ENCODE results near the gene STRN4. TPM values are rescaled to one million over a fixed set of nuclear protein-coding genes. Genes with fewer than 3 reads are reported as not detected.
"Not testable (repeated sequence)": the region's sequence is repeated elsewhere in the genome, so short reads cannot be mapped to it uniquely, and the experiment has no call there.

STRN4 gene
- total RNA-seq, 4 donors from 2014 or later, result 60.1 to 86.4 (median 69.7) TPM

GRCh38 chr19:46772170-46773017, 26.1 kb upstream of the STRN4 start:
- 70 to 84% methylated on average over 11 of the region's 12 CpGs for WGBS, 2 donors
- H3K27me3 ChIP-seq, result no peaks in the 10 kb centered on the region
- H3K4me1 ChIP-seq, result peaks cover 0 to 29% (median 0%) of the 10 kb centered on the region in 3 donors
- intact Hi-C loops (cut with DNase I), result no loop called here
- H3K9me3 ChIP-seq, result no peaks in the 10 kb centered on the region
- no peak for DNase-seq
- no peak overlapping the region for H3K27ac ChIP-seq
- no peak for TF ChIP-seq POLR2A (IDR thresholded peaks at IDR 0.05)
- TF ChIP-seq, protein P1, sequence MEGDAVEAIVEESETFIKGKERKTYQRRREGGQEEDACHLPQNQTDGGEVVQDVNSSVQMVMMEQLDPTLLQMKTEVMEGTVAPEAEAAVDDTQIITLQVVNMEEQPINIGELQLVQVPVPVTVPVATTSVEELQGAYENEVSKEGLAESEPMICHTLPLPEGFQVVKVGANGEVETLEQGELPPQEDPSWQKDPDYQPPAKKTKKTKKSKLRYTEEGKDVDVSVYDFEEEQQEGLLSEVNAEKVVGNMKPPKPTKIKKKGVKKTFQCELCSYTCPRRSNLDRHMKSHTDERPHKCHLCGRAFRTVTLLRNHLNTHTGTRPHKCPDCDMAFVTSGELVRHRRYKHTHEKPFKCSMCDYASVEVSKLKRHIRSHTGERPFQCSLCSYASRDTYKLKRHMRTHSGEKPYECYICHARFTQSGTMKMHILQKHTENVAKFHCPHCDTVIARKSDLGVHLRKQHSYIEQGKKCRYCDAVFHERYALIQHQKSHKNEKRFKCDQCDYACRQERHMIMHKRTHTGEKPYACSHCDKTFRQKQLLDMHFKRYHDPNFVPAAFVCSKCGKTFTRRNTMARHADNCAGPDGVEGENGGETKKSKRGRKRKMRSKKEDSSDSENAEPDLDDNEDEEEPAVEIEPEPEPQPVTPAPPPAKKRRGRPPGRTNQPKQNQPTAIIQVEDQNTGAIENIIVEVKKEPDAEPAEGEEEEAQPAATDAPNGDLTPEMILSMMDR (IDR thresholded peaks at IDR 0.05), result no peak
- H3K4me3 ChIP-seq, result no peak overlapping the region
- H3K36me3 ChIP-seq, result peaks cover 22 to 44% (median 32%) of the 10 kb centered on the region in 3 donors

- 47 to 74% methylated on average over 4 of the region's 4 CpGs for WGBS, 2 donors
- intact Hi-C loops (cut with DNase I); H3K27me3 ChIP-seq; H3K9me3 ChIP-seq; H3K4me3 ChIP-seq; H3K36me3 ChIP-seq; DNase-seq: not testable (repeated sequence)
- peak overlapping the region in 2 of 4 donors; percentile 2 to 28 for H3K27ac ChIP-seq
- H3K4me1 ChIP-seq, result peaks cover 0 to 50% (median 0%) of the 10 kb centered on the region in 3 donors
Measured at GRCh38 chr19:46768746-46769145, 22.5 kb upstream of the STRN4 start.

- Histone ChIP-seq H3K4me1 (peaks cover 0 to 64% (median 3%) of the 10 kb centered on the region in 3 donors), H3K36me3 (no peaks in the 10 kb centered on the region), H3K4me3 (no peak overlapping the region), H3K27ac (no peak overlapping the region), H3K9me3 (no peaks in the 10 kb centered on the region), H3K27me3 (no peaks in the 10 kb centered on the region)
- TF ChIP-seq, protein P1 (IDR thresholded peaks at IDR 0.05), result peak in 5 of 6 experiments; percentile 46 to 73 (median 64)
- TF ChIP-seq POLR2A (IDR thresholded peaks at IDR 0.05), result no peak
- 58 to 60% methylated on average over 15 to 18 of the region's 18 CpGs for WGBS, 2 donors
- intact Hi-C loops (cut with DNase I), result no loop called here
- no peak for DNase-seq
Measured at GRCh38 chr19:46766569-46767317, 20.5 kb upstream of the STRN4 start.

DNA sequence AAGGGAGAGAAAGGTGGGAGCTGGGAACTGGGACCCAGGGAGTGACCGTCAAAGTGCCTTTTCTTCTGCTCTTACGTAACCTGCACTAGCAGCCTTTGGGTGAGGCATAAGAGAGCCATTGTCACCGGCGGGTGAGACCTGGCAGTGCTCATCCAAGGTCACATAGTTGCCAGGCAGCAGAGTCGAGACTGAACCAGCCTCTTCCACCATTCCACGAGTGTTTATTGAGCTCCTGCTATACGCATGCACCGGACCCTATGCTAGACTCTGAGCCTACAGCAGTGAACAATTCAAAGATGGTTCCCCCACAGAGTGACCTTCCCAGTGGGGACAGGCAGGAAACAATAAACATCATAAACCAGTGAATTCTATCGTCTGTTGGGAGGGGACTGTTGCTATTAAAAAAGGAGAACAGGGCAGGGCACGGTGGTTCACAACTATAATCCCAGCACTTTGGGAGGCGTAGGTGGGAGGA, 18.6 kb upstream of the STRN4 start:
- 39 to 52% methylated on average over 7 to 9 of the region's 11 CpGs for WGBS, 2 donors
- Histone ChIP-seq H3K27ac (peak overlapping the region; percentile 71 to 90 (median 82)), H3K9me3 (no peaks in the 10 kb centered on the region), H3K36me3 (no peaks in the 10 kb centered on the region), H3K27me3 (no peaks in the 10 kb centered on the region), H3K4me1 (peaks cover 6 to 67% (median 17%) of the 10 kb centered on the region in 3 donors), H3K4me3 (no peak overlapping the region)
- TF ChIP-seq POLR2A (IDR thresholded peaks at IDR 0.05), result no peak
- TF ChIP-seq, protein P1 (IDR thresholded peaks at IDR 0.05), result no peak
- intact Hi-C loops (cut with DNase I), result no loop called here
- DNase-seq, result no peak

GRCh38 chr19:46762245-46762890, 16.1 kb upstream of the STRN4 start:
- TF ChIP-seq POLR2A (IDR thresholded peaks at IDR 0.05), result no peak
- Histone ChIP-seq H3K4me1 (peaks cover 17 to 81% (median 25%) of the 10 kb centered on the region in 3 donors), H3K27ac (peak overlapping the region; percentile 81 to 90 (median 87)), H3K9me3 (no peaks in the 10 kb centered on the region), H3K4me3 (no peak overlapping the region), H3K27me3 (no peaks in the 10 kb centered on the region), H3K36me3 (no peaks in the 10 kb centered on the region)
- intact Hi-C loops (cut with DNase I), result no loop called here
- no peak for DNase-seq
- WGBS, 2 donors, result 47 to 51% methylated on average over 5 to 6 of the region's 6 CpGs

All from esophagus squamous epithelium (tissue), 5 donors.